SK-N-SH (cell line): ENCODE measurements around the gene ASAP3.

Experiments used
- EP300 ChIP-seq, 2 experiments: IDR thresholded peaks; 2 replicates each; pipeline versions ENCODE4 v1.4.0 to v1.6.1; 2012; ENCODE audit warnings: borderline replicate concordance in 1 of 2, low read depth in 1 of 2, low read length in 1 of 2
- GABPA ChIP-seq: IDR thresholded peaks from 2 replicates; pipeline ENCODE4 v1.4.0; 2012; ENCODE audit warnings: low read depth, mild to moderate bottlenecking
- POLR2AphosphoS5 ChIP-seq: IDR thresholded peaks from 2 replicates; pipeline ENCODE4 v1.6.1; 2012; ENCODE audit warnings: low read depth, low read length
- RXRA ChIP-seq: IDR thresholded peaks from 2 replicates; pipeline ENCODE4 v1.4.0; 2012; ENCODE audit warnings: low read depth, mild to moderate bottlenecking, borderline replicate concordance
- YY1 ChIP-seq: IDR thresholded peaks from 2 replicates; pipeline ENCODE4 v1.4.0; 2012; ENCODE audit warnings: low read depth, mild to moderate bottlenecking
- TF ChIP-seq, protein P1 (sequence below): IDR thresholded peaks from 2 replicates; pipeline ENCODE4 v1.4.0; 2012; ENCODE audit warnings: low read depth, borderline replicate concordance
- TF ChIP-seq, protein P2 (sequence below): fragments of 150-350 bp; IDR thresholded peaks from 2 replicates; pipeline ENCODE4 v1.6.1; 2017; ENCODE audit warnings: antibody characterized with exemption, low read length, low read depth, borderline replicate concordance
- TF ChIP-seq, protein P3 (sequence below): fragments of 200-600 bp; sonication (generic); IDR thresholded peaks from 2 replicates; pipeline ENCODE4 v1.6.1; 2017; ENCODE audit warnings: antibody characterized with exemption, mild to moderate bottlenecking, moderate library complexity

DNA sequence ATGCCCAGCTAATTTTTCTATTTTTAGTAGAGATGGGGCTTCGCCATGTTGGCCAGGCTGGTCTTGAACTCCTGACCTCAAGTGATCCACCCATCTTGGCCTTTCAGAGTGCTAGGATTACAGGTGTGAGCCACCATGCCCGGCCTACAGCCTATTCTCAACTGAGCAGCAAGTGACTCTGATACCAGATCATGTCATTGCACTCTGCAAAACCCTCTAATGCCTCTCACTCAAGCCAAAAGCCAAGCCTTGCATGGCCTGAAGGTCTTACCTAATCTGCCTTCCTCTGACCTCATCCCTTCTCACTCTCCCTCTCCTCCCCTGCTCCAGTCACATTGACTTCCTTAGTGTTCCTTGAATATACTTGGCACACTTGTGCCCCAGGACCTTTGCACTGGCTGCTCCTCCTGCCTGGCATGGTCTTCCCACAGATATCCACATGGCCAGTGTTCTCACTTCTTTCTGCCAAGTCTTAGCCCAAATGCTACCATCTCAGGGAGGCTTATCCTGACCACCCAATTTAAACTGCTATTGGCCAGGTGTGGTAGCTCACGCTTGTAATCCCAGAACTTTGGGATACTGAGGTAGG is 8.2 kb upstream of the ASAP3 start:
- TF ChIP-seq, protein P1, sequence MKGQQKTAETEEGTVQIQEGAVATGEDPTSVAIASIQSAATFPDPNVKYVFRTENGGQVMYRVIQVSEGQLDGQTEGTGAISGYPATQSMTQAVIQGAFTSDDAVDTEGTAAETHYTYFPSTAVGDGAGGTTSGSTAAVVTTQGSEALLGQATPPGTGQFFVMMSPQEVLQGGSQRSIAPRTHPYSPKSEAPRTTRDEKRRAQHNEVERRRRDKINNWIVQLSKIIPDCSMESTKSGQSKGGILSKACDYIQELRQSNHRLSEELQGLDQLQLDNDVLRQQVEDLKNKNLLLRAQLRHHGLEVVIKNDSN = no peak
- TF ChIP-seq, protein P2, sequence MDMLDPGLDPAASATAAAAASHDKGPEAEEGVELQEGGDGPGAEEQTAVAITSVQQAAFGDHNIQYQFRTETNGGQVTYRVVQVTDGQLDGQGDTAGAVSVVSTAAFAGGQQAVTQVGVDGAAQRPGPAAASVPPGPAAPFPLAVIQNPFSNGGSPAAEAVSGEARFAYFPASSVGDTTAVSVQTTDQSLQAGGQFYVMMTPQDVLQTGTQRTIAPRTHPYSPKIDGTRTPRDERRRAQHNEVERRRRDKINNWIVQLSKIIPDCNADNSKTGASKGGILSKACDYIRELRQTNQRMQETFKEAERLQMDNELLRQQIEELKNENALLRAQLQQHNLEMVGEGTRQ = no peak
- TF ChIP-seq POLR2AphosphoS5 (no peak), RXRA (no peak), EP300 (IDR thresholded peaks at IDR 0.05; ENCODE audit: borderline replicate concordance in 1 of 2, low read depth in 1 of 2, low read length in 1 of 2) (no peak), GABPA (no peak), YY1 (no peak)
- TF ChIP-seq, protein P3, sequence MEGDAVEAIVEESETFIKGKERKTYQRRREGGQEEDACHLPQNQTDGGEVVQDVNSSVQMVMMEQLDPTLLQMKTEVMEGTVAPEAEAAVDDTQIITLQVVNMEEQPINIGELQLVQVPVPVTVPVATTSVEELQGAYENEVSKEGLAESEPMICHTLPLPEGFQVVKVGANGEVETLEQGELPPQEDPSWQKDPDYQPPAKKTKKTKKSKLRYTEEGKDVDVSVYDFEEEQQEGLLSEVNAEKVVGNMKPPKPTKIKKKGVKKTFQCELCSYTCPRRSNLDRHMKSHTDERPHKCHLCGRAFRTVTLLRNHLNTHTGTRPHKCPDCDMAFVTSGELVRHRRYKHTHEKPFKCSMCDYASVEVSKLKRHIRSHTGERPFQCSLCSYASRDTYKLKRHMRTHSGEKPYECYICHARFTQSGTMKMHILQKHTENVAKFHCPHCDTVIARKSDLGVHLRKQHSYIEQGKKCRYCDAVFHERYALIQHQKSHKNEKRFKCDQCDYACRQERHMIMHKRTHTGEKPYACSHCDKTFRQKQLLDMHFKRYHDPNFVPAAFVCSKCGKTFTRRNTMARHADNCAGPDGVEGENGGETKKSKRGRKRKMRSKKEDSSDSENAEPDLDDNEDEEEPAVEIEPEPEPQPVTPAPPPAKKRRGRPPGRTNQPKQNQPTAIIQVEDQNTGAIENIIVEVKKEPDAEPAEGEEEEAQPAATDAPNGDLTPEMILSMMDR = no peak
